UCSD-AML1 (cell line): Measurements from ENCODE around the gene KIAA1210.
A peak's percentile ranks its signal among the peaks of the same experiment; 100 is the strongest.

Source experiments
- DNase-seq: peaks from one replicate; lab custom pipeline; 2025; ENCODE audit not compliant: unreplicated experiment; lab: John Stamatoyannopoulos, UW

KIAA1210 gene

GRCh38 chrX:119093991-119094735 lies 33.4 kb downstream of the KIAA1210 start:
- DNase-seq, result no peak

- no peak for DNase-seq
Measured at GRCh38 chrX:119090627-119091026, 37.0 kb downstream of the KIAA1210 start.

- no peak for DNase-seq
Measured at GRCh38 chrX:119089619-119090018, 38.0 kb downstream of the KIAA1210 start.

GRCh38 chrX:119087121-119087520 lies 40.5 kb downstream of the KIAA1210 start:
- no peak for DNase-seq

- no peak for DNase-seq
Measured at GRCh38 chrX:119084766-119085165, 42.8 kb downstream of the KIAA1210 start.

- no peak for DNase-seq
Measured at GRCh38 chrX:119082278-119082677, 45.3 kb downstream of the KIAA1210 start.

GRCh38 chrX:119075270-119076025 lies 52.2 kb downstream of the KIAA1210 start:
- DNase-seq, result no peak

- DNase-seq, result no peak
Measured at GRCh38 chrX:119073911-119074310, 53.7 kb downstream of the KIAA1210 start.

GRCh38 chrX:119073200-119073905 lies 54.3 kb downstream of the KIAA1210 start:
- no peak for DNase-seq

GRCh38 chrX:119072744-119073143 lies 54.9 kb downstream of the KIAA1210 start, which contains the start of gene CT47C1:
CT47C1 (plus strand) TSS chrX:119072993; CDS start chrX:119073226, 233 bp downstream.
- no peak for DNase-seq

GRCh38 chrX:119071381-119071780 lies 56.2 kb downstream of the KIAA1210 start:
- DNase-seq, result no peak

- no peak for DNase-seq
Measured at GRCh38 chrX:119069762-119070161, 57.9 kb downstream of the KIAA1210 start.

- no peak for DNase-seq
Measured at GRCh38 chrX:119069128-119069527, 58.5 kb downstream of the KIAA1210 start.

GRCh38 chrX:119067023-119067739 lies 60.4 kb downstream of the KIAA1210 start:
- DNase-seq, result peak; percentile 13

- no peak for DNase-seq
Measured at GRCh38 chrX:119063428-119063827, 64.2 kb downstream of the KIAA1210 start.

GRCh38 chrX:119062750-119063374 lies 64.8 kb downstream of the KIAA1210 start:
- DNase-seq, result no peak

- no peak for DNase-seq
Measured at GRCh38 chrX:119055687-119056086, 71.9 kb downstream of the KIAA1210 start.

GRCh38 chrX:119045884-119046283 lies 81.7 kb downstream of the KIAA1210 start:
- DNase-seq, result no peak

- DNase-seq, result no peak
Measured at GRCh38 chrX:119042996-119043395, 84.6 kb downstream of the KIAA1210 start.

- DNase-seq, result no peak
Measured at GRCh38 chrX:119042040-119042439, 85.6 kb downstream of the KIAA1210 start.

- DNase-seq, result no peak
Measured at GRCh38 chrX:119041175-119041574, 86.4 kb downstream of the KIAA1210 start.
